Measurements from ENCODE around the gene IRGM. TPM values are rescaled to one million over a fixed set of nuclear protein-coding genes. Genes with fewer than 3 reads are reported as not detected.
"Not testable (repeated sequence)": the region's sequence is repeated elsewhere in the genome, so short reads cannot be mapped to it uniquely, and the experiment has no call there.

IRGM gene
- total RNA-seq: not detected
- under 1 TPM in 1 of 2 donors, not detected in 1; 0.25 TPM for polyA plus RNA-seq
- long read RNA-seq, donor 1: 0 reads
- long read RNA-seq, donor 2: 0 reads
- long read RNA-seq, donor 3: 0 reads
- long read RNA-seq, donor 4: 0 reads
- long read RNA-seq, donor 5, partial matches to known transcripts: 20 of 32 reads
- long read RNA-seq, donor 5, other reads (novel, unspliced or antisense): 12 of 32 reads

DNA sequence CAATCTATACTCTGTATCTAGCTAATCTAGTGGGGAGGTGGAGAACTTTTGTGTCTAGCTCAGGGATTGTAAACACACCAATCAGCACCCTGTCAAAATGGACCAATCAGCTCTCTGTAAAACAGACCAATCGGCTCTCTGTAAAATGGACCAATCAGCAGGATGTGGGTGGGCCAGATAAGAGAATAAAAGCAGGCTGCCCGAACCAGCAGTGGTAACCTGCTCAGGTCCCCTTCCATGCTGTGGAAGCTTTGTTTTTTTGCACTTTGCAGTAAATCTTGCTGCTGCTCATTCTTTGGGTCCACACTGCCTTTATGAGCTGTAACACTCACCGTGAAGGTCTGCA is at the start of gene IRGM:
IRGM (plus strand) TSS at position 214 of the 346 bp plus-strand sequence. CDS start 1,603 bp downstream, outside the sequence.
- not testable (repeated sequence) for H3K9ac ChIP-seq (ENCODE audit: insufficient read depth in 1 of 2, low read length in 2 of 2); H3K9me3 ChIP-seq (ENCODE audit: control insufficient read depth in 4 of 4, insufficient read depth in 3 of 4, low read length in 3 of 4); ATAC-seq (ENCODE audit: insufficient read depth, low FRiP score); DNase-seq; H3K4me3 ChIP-seq; H3K4me1 ChIP-seq (ENCODE audit: control insufficient read depth in 5 of 5, insufficient read depth in 5 of 5, low read length in 5 of 5); H3K36me3 ChIP-seq (ENCODE audit: control insufficient read depth in 4 of 4, insufficient read depth in 4 of 4, low read length in 4 of 4); H3K27me3 ChIP-seq (ENCODE audit: control insufficient read depth in 3 of 3, insufficient read depth in 3 of 3, low read length in 2 of 3); H3K27ac ChIP-seq (ENCODE audit: low read depth in 1 of 2, low read length in 1 of 2)
- WGBS, 2 donors: 63 to 64% methylated on average over 3 of the region's 3 CpGs

- Histone ChIP-seq H3K36me3 (ENCODE audit: control insufficient read depth in 4 of 4, insufficient read depth in 4 of 4, low read length in 4 of 4) (peaks cover 3 to 14% (median 4%) of the 10 kb centered on the region in 4 donors), H3K4me3 (no peak overlapping the region), H3K27ac (ENCODE audit: low read depth in 1 of 2, low read length in 1 of 2) (no peak overlapping the region), H3K27me3 (ENCODE audit: control insufficient read depth in 3 of 3, insufficient read depth in 3 of 3, low read length in 2 of 3) (no peaks in the 10 kb centered on the region), H3K9me3 (ENCODE audit: control insufficient read depth in 4 of 4, insufficient read depth in 3 of 4, low read length in 3 of 4) (no peaks in the 10 kb centered on the region), H3K9ac (ENCODE audit: insufficient read depth in 1 of 2, low read length in 2 of 2) (no peak overlapping the region), H3K4me1 (ENCODE audit: control insufficient read depth in 5 of 5, insufficient read depth in 5 of 5, low read length in 5 of 5) (peaks cover 0 to 3% (median 0%) of the 10 kb centered on the region in 5 donors)
- TF ChIP-seq CTCF (IDR thresholded peaks at IDR 0.05; ENCODE audit: control extremely low read depth, extremely low read depth): no peak
- DNase-seq: no peak
- 95 to 98% methylated on average over 2 of the region's 2 CpGs for WGBS, 2 donors
- no peak for ATAC-seq (ENCODE audit: insufficient read depth, low FRiP score)
These were observed 48.9 kb upstream of the IRGM start for GRCh38 chr5:150797384-150797783.

DNA sequence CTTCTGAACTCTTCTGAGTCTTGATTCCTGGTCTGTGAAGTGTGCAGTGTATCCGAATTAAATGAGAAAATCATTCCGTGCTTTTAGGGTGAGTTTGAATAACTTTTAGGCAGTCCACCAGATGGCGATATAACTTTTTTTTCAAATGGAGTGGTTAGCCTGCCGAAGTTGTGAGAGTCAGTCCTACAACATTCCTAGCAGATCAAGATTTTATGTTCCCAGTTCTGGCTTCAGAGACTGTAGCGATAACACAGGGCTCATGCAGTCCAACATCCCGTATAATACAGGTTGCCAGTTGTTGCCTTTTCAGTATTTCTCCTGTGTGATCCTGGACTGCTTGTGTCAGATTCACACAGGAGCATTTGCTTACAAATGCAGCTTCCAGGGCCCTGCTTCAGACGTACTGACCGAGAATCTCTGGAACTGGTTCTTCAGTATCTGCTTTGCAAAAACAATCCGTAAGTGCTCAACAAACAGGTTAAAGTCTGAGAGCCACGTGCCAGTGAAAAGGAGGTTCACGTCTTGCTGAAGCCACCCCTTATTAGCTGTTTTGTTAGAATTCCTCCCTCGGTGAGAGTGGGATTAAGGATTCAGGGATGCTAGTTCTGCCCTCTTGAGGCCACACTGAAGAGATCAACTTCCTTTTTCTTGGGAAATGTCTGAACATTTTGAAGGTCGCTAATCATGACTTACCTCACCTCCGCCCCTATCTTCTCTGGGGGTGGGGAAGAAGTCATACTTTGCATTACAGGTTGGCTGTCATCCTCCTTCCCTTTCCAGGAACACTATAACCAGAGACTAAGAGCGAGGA is 45.0 kb upstream of the IRGM start:
- Histone ChIP-seq H3K27me3 (ENCODE audit: control insufficient read depth in 3 of 3, insufficient read depth in 3 of 3, low read length in 2 of 3) (no peaks in the 10 kb centered on the region), H3K4me1 (ENCODE audit: control insufficient read depth in 5 of 5, insufficient read depth in 5 of 5, low read length in 5 of 5) (peaks cover 0 to 3% (median 0%) of the 10 kb centered on the region in 5 donors), H3K9me3 (ENCODE audit: control insufficient read depth in 4 of 4, insufficient read depth in 3 of 4, low read length in 3 of 4) (no peaks in the 10 kb centered on the region), H3K36me3 (ENCODE audit: control insufficient read depth in 4 of 4, insufficient read depth in 4 of 4, low read length in 4 of 4) (peaks cover 0 to 5% (median 0%) of the 10 kb centered on the region in 4 donors), H3K9ac (ENCODE audit: insufficient read depth in 1 of 2, low read length in 2 of 2) (peak overlapping the region in 1 of 2 donors; percentile 70), H3K27ac (ENCODE audit: low read depth in 1 of 2, low read length in 1 of 2) (peak overlapping the region; percentile 65 to 77), H3K4me3 (peak overlapping the region; percentile 27)
- ATAC-seq (ENCODE audit: insufficient read depth, low FRiP score): peak; percentile 89
- DNase-seq: peak; percentile 77 to 79 (median 78)
- 9 to 12% methylated on average over 15 of the region's 15 CpGs for WGBS, 2 donors
- peak; percentile 22 for TF ChIP-seq CTCF (IDR thresholded peaks at IDR 0.05; ENCODE audit: control extremely low read depth, extremely low read depth)

DNA sequence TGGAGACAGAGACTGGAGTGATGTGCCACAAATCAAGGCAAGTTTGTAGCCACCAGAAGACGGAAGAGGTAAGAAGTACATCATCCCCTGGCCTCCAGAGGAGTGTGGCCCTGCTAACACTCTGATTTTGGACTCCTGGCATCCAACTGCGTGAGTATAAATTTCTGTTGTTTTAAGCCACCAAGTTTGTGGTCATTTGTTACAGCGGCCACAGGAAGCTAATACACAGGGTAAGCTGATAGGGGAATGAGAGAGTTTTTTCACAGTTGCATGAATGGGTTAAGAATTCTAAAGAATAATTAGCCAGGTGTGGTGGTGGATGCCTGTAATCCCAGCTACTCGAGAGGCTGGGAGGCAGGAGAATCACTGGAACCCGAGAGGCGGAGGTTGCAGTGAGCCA is 41.9 kb upstream of the IRGM start:
- H3K9me3 ChIP-seq (ENCODE audit: control insufficient read depth in 4 of 4, insufficient read depth in 3 of 4, low read length in 3 of 4): no peaks in the 10 kb centered on the region
- no peaks in the 10 kb centered on the region for H3K36me3 ChIP-seq (ENCODE audit: control insufficient read depth in 4 of 4, insufficient read depth in 4 of 4, low read length in 4 of 4)
- no peak for TF ChIP-seq CTCF (IDR thresholded peaks at IDR 0.05; ENCODE audit: control extremely low read depth, extremely low read depth)
- DNase-seq: no peak
- no peak overlapping the region for H3K4me3 ChIP-seq
- H3K9ac ChIP-seq (ENCODE audit: insufficient read depth in 1 of 2, low read length in 2 of 2): no peak overlapping the region
- no peak for ATAC-seq (ENCODE audit: insufficient read depth, low FRiP score)
- H3K27me3 ChIP-seq (ENCODE audit: control insufficient read depth in 3 of 3, insufficient read depth in 3 of 3, low read length in 2 of 3): no peaks in the 10 kb centered on the region
- no peak overlapping the region for H3K27ac ChIP-seq (ENCODE audit: low read depth in 1 of 2, low read length in 1 of 2)
- H3K4me1 ChIP-seq (ENCODE audit: control insufficient read depth in 5 of 5, insufficient read depth in 5 of 5, low read length in 5 of 5): peaks cover 0 to 3% (median 0%) of the 10 kb centered on the region in 5 donors
- WGBS, 2 donors: 94 to 95% methylated on average over 6 of the region's 6 CpGs

All from lung (tissue), 16 donors.